Panc1 (cell line): ENCODE results near the gene IST1. TPM values are rescaled to one million over a fixed set of nuclear protein-coding genes. Genes with fewer than 3 reads are reported as not detected.
A peak's percentile ranks its signal among the peaks of the same experiment; 100 is the strongest.

ENCODE experiments used
- ATAC-seq: fragments of 200-7000 bp; cut with Tn5 transposase; 2 replicates; pipeline ENCODE4 v1.9.1; 2020; ENCODE audit warnings: mild to moderate bottlenecking, moderate library complexity
- BruUV-seq: library from RNA; stranded (reverse); fragments of 400-500 nt; replicated peaks from 2 replicates; lab custom pipeline; 2021; lab: Mats Ljungman, UMichigan
- CTCF ChIA-PET: fragments of 300-600 bp; sonication (Branson Sonifier 250); formaldehyde crosslinking; loops from one replicate; lab custom pipeline; 2022; ENCODE audit warnings: antibody characterized with exemption; lab: Charles Lee
- POLR2A ChIA-PET: fragments of 300-600 bp; sonication (Branson Sonifier 250); formaldehyde crosslinking; loops from one replicate; lab custom pipeline; 2022; ENCODE audit warnings: antibody characterized with exemption; lab: Charles Lee
- DNase-seq: peaks from one replicate; pipeline ENCODE4 v3.0.0-alpha.2; 2010; ENCODE audit warnings: low read depth, low spot score
- H3K27ac ChIP-seq: 2 replicates; pipeline ENCODE4 v1.5.1; 2011; ENCODE audit warnings: mild to moderate bottlenecking, low read length, inconsistent platforms
- H3K27me3 ChIP-seq: fragments of 200-500 bp; sonication (Bioruptor generic); 2 replicates; pipeline ENCODE4 v1.6.0; 2014; ENCODE audit warnings: low read length, inconsistent platforms; ENCODE audit not compliant: control insufficient read depth, insufficient read depth
- H3K36me3 ChIP-seq: fragments of 200-500 bp; sonication (Bioruptor generic); 2 replicates; pipeline ENCODE4 v1.5.1; 2014; ENCODE audit warnings: inconsistent platforms, mild to moderate bottlenecking, low read length, moderate library complexity; ENCODE audit not compliant: control insufficient read depth, insufficient read depth
- H3K4me1 ChIP-seq: 2 replicates; pipeline ENCODE4 v1.5.1; 2011; ENCODE audit warnings: inconsistent platforms, mild to moderate bottlenecking, low read length, moderate library complexity; ENCODE audit not compliant: control insufficient read depth, insufficient read depth
- H3K4me3 ChIP-seq, 2 experiments: 2 replicates each; pipeline ENCODE4 v1.5.1; 2011 to 2012; ENCODE audit warnings: low read depth in 2 of 2, low read length in 2 of 2, mild to moderate bottlenecking in 2 of 2, inconsistent platforms in 1 of 2, moderate library complexity in 1 of 2
- H3K9me3 ChIP-seq: fragments of 200-500 bp; sonication (Bioruptor generic); 2 replicates; pipeline ENCODE4 v1.5.1; 2014; ENCODE audit warnings: low read depth, mild to moderate bottlenecking, inconsistent platforms, low read length, moderate library complexity; ENCODE audit not compliant: control insufficient read depth, insufficient read depth
- CTCF ChIP-seq: fragments of 450-650 bp; IDR thresholded peaks from 2 replicates; pipeline ENCODE4 v1.5.1; 2017; ENCODE audit warnings: mild to moderate bottlenecking
- POLR2AphosphoS5 ChIP-seq: IDR thresholded peaks from 2 replicates; pipeline ENCODE4 v1.6.1; 2012; ENCODE audit warnings: mild to moderate bottlenecking, low read depth, low read length, moderate library complexity
- REST ChIP-seq, 2 experiments: IDR thresholded peaks; 2 replicates each; pipeline ENCODE4 v1.6.1; 2011 to 2012; ENCODE audit warnings: low read depth in 2 of 2, control low read depth in 1 of 2, low read length in 1 of 2, mild to moderate bottlenecking in 1 of 2, moderate library complexity in 1 of 2; ENCODE audit not compliant: insufficient read depth in 1 of 2
- SIN3A ChIP-seq: IDR thresholded peaks from 2 replicates; pipeline ENCODE4 v1.6.1; 2012; ENCODE audit warnings: low read depth, mild to moderate bottlenecking, low read length, moderate library complexity, borderline replicate concordance; ENCODE audit not compliant: insufficient read depth
- TCF7L2 ChIP-seq: IDR thresholded peaks from 2 replicates; pipeline ENCODE4 v1.6.1; 2011; ENCODE audit warnings: mild to moderate bottlenecking, low read depth, low read length, inconsistent platforms
- in situ Hi-C: cut with HindIII; loops from 2 replicates; pipeline ENCODE4 v1.10.0; 2016; ENCODE audit warnings: low sequenced_read_pairs, low pct_unique_long_range_greater_than_20kb
- intact Hi-C: fragments of 100-400 bp; cut with micrococcal nuclease; formaldehyde crosslinking; loops from one replicate; pipeline ENCODE4 v1.10.0; 2022; ENCODE audit not compliant: unreplicated experiment
- total RNA-seq: library from RNA; stranded (reverse); gene quantifications from one replicate; pipeline ENCODE4 v1.2.1, GENCODE V29; 2021; ENCODE audit not compliant: unreplicated experiment

IST1 gene
- total RNA-seq, 1 experiment from 2014 or later, result 173 TPM

DNA sequence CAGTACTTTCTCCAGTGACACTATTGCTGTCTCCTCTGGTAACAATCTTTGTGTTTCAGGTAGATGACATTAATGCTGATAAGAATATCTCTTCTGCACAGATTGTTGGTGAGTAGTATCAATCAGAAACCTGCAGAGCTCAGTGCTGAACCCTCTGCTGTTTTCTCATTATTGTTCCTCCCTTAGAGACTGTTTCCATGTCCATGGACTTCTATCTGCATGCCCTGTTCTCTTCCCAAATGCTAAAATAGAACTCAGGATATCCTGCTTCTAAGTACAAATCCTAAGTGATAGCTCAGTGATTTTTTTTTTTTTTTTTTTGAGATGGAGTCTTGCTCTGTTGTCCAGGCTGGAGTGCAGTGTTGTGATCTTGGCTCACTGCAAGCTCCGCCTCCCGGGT is 29.4 kb downstream of the IST1 start:
- BruUV-seq, result no TSS peak
- no peak for DNase-seq
- in situ Hi-C loops (no loop called here), intact Hi-C loops (no loop called here)
- Histone ChIP-seq H3K9me3 (no peaks in the 10 kb centered on the region), H3K4me1 (peaks cover 13% of the 10 kb centered on the region), H3K36me3 (peaks cover 27% of the 10 kb centered on the region), H3K4me3 (no peak overlapping the region), H3K27ac (no peak overlapping the region), H3K27me3 (no peaks in the 10 kb centered on the region)
- POLR2A ChIA-PET, result no interaction called here
- CTCF ChIA-PET, result no interaction called here
- no peak for TF ChIP-seq REST (IDR thresholded peaks at IDR 0.05; ENCODE audit: insufficient read depth in 1 of 2, low read depth in 2 of 2, low read length in 1 of 2)
- TF ChIP-seq TCF7L2, result no peak
- no peak for TF ChIP-seq CTCF
- no peak for TF ChIP-seq POLR2AphosphoS5
- no peak for TF ChIP-seq SIN3A
- ATAC-seq, result no peak

GRCh38 chr16:71927383-71927782 is 32.1 kb downstream of the IST1 start:
- POLR2A ChIA-PET, result interaction anchor here (0.7 kb wide), 1 partner anchor 235 kb away, joined by 6 read pairs; no protein-coding TSS in a partner anchor
- Histone ChIP-seq H3K4me3 (no peak overlapping the region), H3K36me3 (peaks cover 22% of the 10 kb centered on the region), H3K27me3 (no peaks in the 10 kb centered on the region), H3K9me3 (no peaks in the 10 kb centered on the region), H3K27ac (no peak overlapping the region), H3K4me1 (peaks cover 13% of the 10 kb centered on the region)
- intact Hi-C loops (no loop called here), in situ Hi-C loops (no loop called here)
- no TSS peak for BruUV-seq
- TF ChIP-seq POLR2AphosphoS5 (no peak), CTCF (no peak), SIN3A (no peak), TCF7L2 (no peak), REST (IDR thresholded peaks at IDR 0.05; ENCODE audit: insufficient read depth in 1 of 2, low read depth in 2 of 2, low read length in 1 of 2) (no peak)
- CTCF ChIA-PET, result no interaction called here
- DNase-seq (no peak), ATAC-seq (peak; percentile 60)
